IMR-90 (cell line): ENCODE measurements around the gene CALML4. TPM values are rescaled to one million over a fixed set of nuclear protein-coding genes. Genes with fewer than 3 reads are reported as not detected.

Source experiments
- ATAC-seq: fragments of 200-7000 bp; cut with Tn5 transposase; 2 replicates; pipeline ENCODE4 v1.9.1; 2020; ENCODE audit warnings: low read depth, mild to moderate bottlenecking, moderate library complexity
- BruUV-seq: library from RNA; stranded (reverse); fragments of 400-500 nt; replicated peaks from 2 replicates; lab custom pipeline; 2021; lab: Mats Ljungman, UMichigan
- CTCF ChIA-PET: fragments of 300-600 bp; formaldehyde crosslinking; extraction: SDS; loops from one replicate; lab custom pipeline; 2021; ENCODE audit warnings: antibody characterized with exemption; lab: Yijun Ruan, JAX
- POLR2A ChIA-PET: fragments of 300-600 bp; sonication (Branson Sonifier 250); formaldehyde crosslinking; loops from one replicate; lab custom pipeline; 2022; ENCODE audit warnings: antibody characterized with exemption; ENCODE audit not compliant: unreplicated experiment; lab: Charles Lee
- DNase-seq: peaks from one replicate; pipeline ENCODE4 v3.0.0; 2013
- H2AFZ ChIP-seq: replicated peaks from 2 replicates; pipeline ENCODE3; 2013; ENCODE audit warnings: low read length, mild to moderate bottlenecking; ENCODE audit not compliant: poor library complexity
- H2AK5ac ChIP-seq: 2 replicates; pipeline ENCODE4 v1.6.1; 2013; ENCODE audit warnings: low read depth, low read length, inconsistent platforms
- H2AK9ac ChIP-seq: replicated peaks from 2 replicates; pipeline ENCODE3; 2013; ENCODE audit warnings: mild to moderate bottlenecking, low read depth, low read length, moderate library complexity; ENCODE audit not compliant: poor library complexity
- H2BK120ac ChIP-seq: 2 replicates; pipeline ENCODE4 v1.6.1; 2013; ENCODE audit warnings: low read depth, low read length, inconsistent platforms
- H2BK15ac ChIP-seq: 3 replicates; pipeline ENCODE4 v1.6.1; 2013; ENCODE audit warnings: low read depth, low read length, inconsistent platforms
- H2BK20ac ChIP-seq: 2 replicates; pipeline ENCODE4 v1.6.1; 2013; ENCODE audit warnings: low read depth, mild to moderate bottlenecking, inconsistent platforms, low read length, moderate library complexity
- H2BK5ac ChIP-seq: 2 replicates; pipeline ENCODE4 v1.6.1; 2013; ENCODE audit warnings: mild to moderate bottlenecking, low read depth, low read length, inconsistent platforms; ENCODE audit not compliant: poor library complexity, severe bottlenecking
- H3K14ac ChIP-seq: replicated peaks from 2 replicates; pipeline ENCODE4 v1.6.1; 2013; ENCODE audit warnings: low read depth, low read length, inconsistent platforms
- H3K18ac ChIP-seq: 2 replicates; pipeline ENCODE4 v1.6.1; 2013; ENCODE audit warnings: low read depth, low read length, control low read depth
- H3K23ac ChIP-seq: 2 replicates; pipeline ENCODE4 v1.6.1; 2013; ENCODE audit warnings: low read depth, low read length, inconsistent platforms
- H3K27ac ChIP-seq: 2 replicates; pipeline ENCODE4 v1.5.1; 2013; ENCODE audit warnings: mild to moderate bottlenecking, control low read depth, low read length; ENCODE audit not compliant: insufficient read depth
- H3K27me3 ChIP-seq: 2 replicates; pipeline ENCODE4 v1.6.1; 2013; ENCODE audit warnings: low read length; ENCODE audit not compliant: control insufficient read depth, insufficient read depth
- H3K36me3 ChIP-seq: 2 replicates; pipeline ENCODE4 v1.6.1; 2013; ENCODE audit warnings: low read length, mixed read lengths; ENCODE audit not compliant: control insufficient read depth, insufficient read depth
- H3K4ac ChIP-seq: 2 replicates; pipeline ENCODE4 v1.6.1; 2013; ENCODE audit warnings: low read depth, low read length, inconsistent platforms
- H3K4me1 ChIP-seq: 2 replicates; pipeline ENCODE4 v1.6.1; 2013; ENCODE audit warnings: low read length, mixed read lengths; ENCODE audit not compliant: control insufficient read depth, insufficient read depth
- H3K4me2 ChIP-seq: 2 replicates; pipeline ENCODE4 v1.6.1; 2013; ENCODE audit warnings: low read depth, mild to moderate bottlenecking, control low read depth, low read length, moderate library complexity
- H3K4me3 ChIP-seq: 2 replicates; pipeline ENCODE4 v1.5.1; 2013; ENCODE audit warnings: low read depth, mild to moderate bottlenecking, control low read depth, low read length, moderate library complexity; ENCODE audit not compliant: insufficient read depth
- H3K56ac ChIP-seq: 2 replicates; pipeline ENCODE4 v1.6.1; 2013; ENCODE audit warnings: low read length, inconsistent platforms; ENCODE audit not compliant: insufficient read depth; ENCODE audit errors: extremely low read depth
- H3K79me1 ChIP-seq, 2 experiments: 2 replicates each; pipeline ENCODE4 v1.6.1; 2013; ENCODE audit warnings: low read length in 2 of 2, inconsistent platforms in 1 of 2, low read depth in 1 of 2
- H3K9ac ChIP-seq: 2 replicates; pipeline ENCODE4 v1.6.1; 2013; ENCODE audit warnings: low read depth, low read length, control low read depth
- H3K9me1 ChIP-seq: 2 replicates; pipeline ENCODE4 v1.6.1; 2013; ENCODE audit warnings: low read length, inconsistent platforms; ENCODE audit not compliant: insufficient read depth
- H3K9me3 ChIP-seq: 2 replicates; pipeline ENCODE4 v1.6.1; 2013; ENCODE audit warnings: low read length; ENCODE audit not compliant: control insufficient read depth, insufficient read depth
- H4K20me1 ChIP-seq: 2 replicates; pipeline ENCODE4 v1.6.1; 2013; ENCODE audit warnings: low read length, inconsistent platforms; ENCODE audit not compliant: insufficient read depth
- H4K5ac ChIP-seq: 2 replicates; pipeline ENCODE4 v1.6.1; 2013; ENCODE audit warnings: mild to moderate bottlenecking, low read depth, low read length, control low read depth
- H4K8ac ChIP-seq, 2 experiments: 2 replicates each; pipeline ENCODE4 v1.6.1; 2013; ENCODE audit warnings: low read depth in 2 of 2, low read length in 2 of 2, control low read depth in 1 of 2, inconsistent platforms in 1 of 2
- H4K91ac ChIP-seq: 2 replicates; pipeline ENCODE4 v1.6.1; 2013; ENCODE audit warnings: low read depth, low read length, inconsistent platforms; ENCODE audit not compliant: insufficient read depth
- BHLHE40 ChIP-seq: fragments of 150-350 bp; IDR thresholded peaks from 2 replicates; pipeline ENCODE4 v1.6.1; 2016; ENCODE audit warnings: mild to moderate bottlenecking, low read depth, low read length
- CEBPB ChIP-seq: IDR thresholded peaks from 2 replicates; pipeline ENCODE4 v1.6.1; 2012; ENCODE audit warnings: low read depth, low read length, improper control_type of control experiment
- CHD1 ChIP-seq: IDR thresholded peaks from 2 replicates; pipeline ENCODE4 v1.6.1; 2012; ENCODE audit warnings: low read depth, low read length, improper control_type of control experiment
- FOS ChIP-seq: fragments of 150-350 bp; IDR thresholded peaks from 2 replicates; pipeline ENCODE4 v1.6.1; 2016; ENCODE audit warnings: low read depth, low read length
- MAFK ChIP-seq: IDR thresholded peaks from 2 replicates; pipeline ENCODE4 v1.6.1; 2012; ENCODE audit warnings: low read depth, low read length, improper control_type of control experiment
- MAZ ChIP-seq: IDR thresholded peaks from 2 replicates; pipeline ENCODE4 v1.6.1; 2012; ENCODE audit warnings: low read depth, mild to moderate bottlenecking, low read length, improper control_type of control experiment, moderate library complexity, borderline replicate concordance
- MXI1 ChIP-seq: IDR thresholded peaks from 2 replicates; pipeline ENCODE4 v1.6.1; 2012; ENCODE audit warnings: low read depth, mild to moderate bottlenecking, low read length, moderate library complexity, borderline replicate concordance
- NFE2L2 ChIP-seq: fragments of 150-350 bp; IDR thresholded peaks from 2 replicates; pipeline ENCODE4 v1.6.1; 2016; ENCODE audit warnings: low read depth, mild to moderate bottlenecking, low read length
- POLR2A ChIP-seq: IDR thresholded peaks from 2 replicates; pipeline ENCODE4 v1.6.1; 2012; ENCODE audit warnings: mild to moderate bottlenecking, low read depth, low read length
- RAD21 ChIP-seq: IDR thresholded peaks from 2 replicates; pipeline ENCODE4 v1.6.1; 2012; ENCODE audit warnings: low read length, improper control_type of control experiment
- RCOR1 ChIP-seq: IDR thresholded peaks from 2 replicates; pipeline ENCODE4 v1.6.1; 2012; ENCODE audit warnings: mild to moderate bottlenecking, low read length, improper control_type of control experiment; ENCODE audit not compliant: insufficient replicate concordance
- RFX5 ChIP-seq: IDR thresholded peaks from 2 replicates; pipeline ENCODE4 v1.8.0; 2012; ENCODE audit warnings: low read depth, mild to moderate bottlenecking, low read length, moderate library complexity
- SMC3 ChIP-seq: fragments of 150-350 bp; IDR thresholded peaks from 2 replicates; pipeline ENCODE4 v1.6.1; 2016; ENCODE audit warnings: low read depth, mild to moderate bottlenecking, antibody characterized with exemption, low read length, moderate library complexity
- WGBS, 2 experiments: methylation state at CpG; one replicate each; pipeline versions ENCODE4 v1.1.5 to v1.1.7; 2013; ENCODE audit warnings: missing lambda C conversion rate in 2 of 2; ENCODE audit not compliant: insufficient read length in 1 of 2; ENCODE audit errors: extremely low coverage in 2 of 2; 5-methylcytosine and 5-hydroxymethylcytosine counted together
- dilution Hi-C: fragments of 300-500 bp; cut with HindIII; formaldehyde crosslinking; loops from one replicate; pipeline ENCODE4 v1.14.3; 2018; ENCODE audit warnings: low sequenced_read_pairs; ENCODE audit not compliant: unreplicated experiment
- in situ Hi-C: fragments of 300-500 bp; cut with MboI; formaldehyde crosslinking; loops from 3 replicates; pipeline ENCODE4 v1.14.3; 2019; ENCODE audit warnings: low sequenced_read_pairs, inconsistent platforms, mixed read lengths
- intact Hi-C: fragments of 100-400 bp; cut with micrococcal nuclease; formaldehyde crosslinking; loops from 2 replicates; pipeline ENCODE4 v1.10.0; 2022
- polyA plus RNA-seq, 3 experiments: library from polyadenylated mRNA; depleted of rRNA; stranded (reverse); fragments of >200 nt; gene quantifications; 2 replicates each; pipeline ENCODE4 v1.2.3, GENCODE V29; 2012; ENCODE audit warnings: low replicate concordance in 1 of 3
- total RNA-seq: library from RNA; depleted of rRNA; stranded (reverse); fragments of >200 nt; gene quantifications from 2 replicates; pipeline ENCODE4 v1.2.3, GENCODE V29; 2012
- TF ChIP-seq, protein P1 (sequence below): conservative IDR thresholded peaks from 2 replicates; pipeline ENCODE4 v1.5.1; 2012; ENCODE audit warnings: mild to moderate bottlenecking, low read depth, low read length, improper control_type of control experiment
- TF ChIP-seq, protein P2 (sequence below): fragments of 150-350 bp; IDR thresholded peaks from 2 replicates; pipeline ENCODE4 v1.6.1; 2016; ENCODE audit warnings: low read depth, mild to moderate bottlenecking, low read length, moderate library complexity, borderline replicate concordance
- TF ChIP-seq, protein P3 (sequence below): fragments of 150-350 bp; IDR thresholded peaks from 2 replicates; pipeline ENCODE4 v1.6.1; 2017; ENCODE audit warnings: mild to moderate bottlenecking, antibody characterized with exemption, low read length, low read depth

Gene CALML4
- total and polyA plus RNA-seq, 2 of the 4 experiments (the other 2 are of a cell fraction), result 0.36 to 1.3 TPM

DNA sequence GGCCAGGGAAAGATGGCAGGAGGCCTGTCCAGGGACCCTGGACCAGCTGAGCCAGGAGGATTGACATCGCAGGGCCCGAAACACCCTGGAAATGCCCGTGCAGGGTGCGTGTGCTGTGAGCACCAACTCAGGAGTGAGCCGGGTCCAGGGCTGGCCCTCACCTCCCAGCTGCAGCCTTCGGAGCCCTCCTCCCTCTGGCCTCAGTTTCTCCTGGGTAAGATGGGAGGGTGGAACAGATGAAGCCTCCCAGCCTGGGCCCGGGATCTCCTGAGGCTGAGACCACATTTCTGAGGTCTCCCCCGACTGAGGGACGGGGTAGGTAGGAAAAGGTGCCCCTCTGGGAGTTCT, 5.3 kb upstream of the CALML4 start:
- Histone ChIP-seq H3K27me3 (no peaks in the 10 kb centered on the region), H4K8ac (peak overlapping the region in 1 of 2 experiments; percentile 6; a peak in 1 of 4 replicates), H3K9me3 (no peaks in the 10 kb centered on the region), H3K23ac (no peak overlapping the region), H3K9ac (peak overlapping the region; percentile 28; the same call in 1 of the 2 replicates), H3K36me3 (0 out of 2 replicates have a peak, but pooled peaks cover 2% of the 10 kb centered on the region), H4K5ac (peak overlapping the region; percentile 83; the same call in 1 of the 2 replicates), H2BK120ac (no peak overlapping the region), H3K4me3 (no peak overlapping the region), H4K91ac (no peak overlapping the region), H3K56ac (no peak overlapping the region), H3K4me1 (peaks cover 3% of the 10 kb centered on the region; the same call in 1 of the 2 replicates), H3K79me1 (peaks cover 7 to 42% of the 10 kb centered on the region in 2 experiments; a peak in 3 of 4 replicates), H2BK15ac (no peak overlapping the region), H2AK5ac (no peak overlapping the region), H3K14ac (no peak overlapping the region), H3K18ac (no peak overlapping the region; the same call in 1 of the 2 replicates), H2BK5ac (peak overlapping the region; percentile 31), H3K4me2 (peak overlapping the region; percentile 80; the same call in 1 of the 2 replicates), H3K27ac (peak overlapping the region; percentile 4; the same call in 1 of the 2 replicates), H4K20me1 (peaks cover 15% of the 10 kb centered on the region; the same call in 1 of the 2 replicates), H2BK20ac (no peak overlapping the region), H2AFZ (peak overlapping the region; percentile 84), H3K4ac (peak overlapping the region; percentile 28; the same call in 1 of the 2 replicates), H3K9me1 (no peaks in the 10 kb centered on the region; the same call in 1 of the 2 replicates), H2AK9ac (peak overlapping the region; percentile 31)
- CTCF ChIA-PET, result interaction anchor here (0.6 to 1.1 kb wide), 2 partner anchors 16 to 675 kb away, joined by 3 to 4 read pairs; no protein-coding TSS in a partner anchor
- dilution Hi-C loops, result no loop called here
- intact Hi-C loops, result loop anchor here (2.0 kb wide), 2 partner anchors 348 to 370 kb away; partner anchors contain the start of gene RNU6-1
- no CpG with 5 or more reads among the region's 9 CpGs for WGBS, 2 experiments
- DNase-seq, result no peak
- no peak for ATAC-seq
- BruUV-seq, result no TSS peak
- POLR2A ChIA-PET, result no interaction called here
- TF ChIP-seq, protein P1, sequence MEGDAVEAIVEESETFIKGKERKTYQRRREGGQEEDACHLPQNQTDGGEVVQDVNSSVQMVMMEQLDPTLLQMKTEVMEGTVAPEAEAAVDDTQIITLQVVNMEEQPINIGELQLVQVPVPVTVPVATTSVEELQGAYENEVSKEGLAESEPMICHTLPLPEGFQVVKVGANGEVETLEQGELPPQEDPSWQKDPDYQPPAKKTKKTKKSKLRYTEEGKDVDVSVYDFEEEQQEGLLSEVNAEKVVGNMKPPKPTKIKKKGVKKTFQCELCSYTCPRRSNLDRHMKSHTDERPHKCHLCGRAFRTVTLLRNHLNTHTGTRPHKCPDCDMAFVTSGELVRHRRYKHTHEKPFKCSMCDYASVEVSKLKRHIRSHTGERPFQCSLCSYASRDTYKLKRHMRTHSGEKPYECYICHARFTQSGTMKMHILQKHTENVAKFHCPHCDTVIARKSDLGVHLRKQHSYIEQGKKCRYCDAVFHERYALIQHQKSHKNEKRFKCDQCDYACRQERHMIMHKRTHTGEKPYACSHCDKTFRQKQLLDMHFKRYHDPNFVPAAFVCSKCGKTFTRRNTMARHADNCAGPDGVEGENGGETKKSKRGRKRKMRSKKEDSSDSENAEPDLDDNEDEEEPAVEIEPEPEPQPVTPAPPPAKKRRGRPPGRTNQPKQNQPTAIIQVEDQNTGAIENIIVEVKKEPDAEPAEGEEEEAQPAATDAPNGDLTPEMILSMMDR, result no peak
- TF ChIP-seq SMC3 (no peak), MAFK (no peak), POLR2A (no peak), CHD1 (no peak), CEBPB (no peak), MAZ (no peak), RCOR1 (no peak), BHLHE40 (no peak), NFE2L2 (no peak), RFX5 (no peak), FOS (no peak), RAD21 (no peak), MXI1 (no peak)
- TF ChIP-seq, protein P2, sequence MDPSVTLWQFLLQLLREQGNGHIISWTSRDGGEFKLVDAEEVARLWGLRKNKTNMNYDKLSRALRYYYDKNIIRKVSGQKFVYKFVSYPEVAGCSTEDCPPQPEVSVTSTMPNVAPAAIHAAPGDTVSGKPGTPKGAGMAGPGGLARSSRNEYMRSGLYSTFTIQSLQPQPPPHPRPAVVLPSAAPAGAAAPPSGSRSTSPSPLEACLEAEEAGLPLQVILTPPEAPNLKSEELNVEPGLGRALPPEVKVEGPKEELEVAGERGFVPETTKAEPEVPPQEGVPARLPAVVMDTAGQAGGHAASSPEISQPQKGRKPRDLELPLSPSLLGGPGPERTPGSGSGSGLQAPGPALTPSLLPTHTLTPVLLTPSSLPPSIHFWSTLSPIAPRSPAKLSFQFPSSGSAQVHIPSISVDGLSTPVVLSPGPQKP, result no peak
- TF ChIP-seq, protein P3, sequence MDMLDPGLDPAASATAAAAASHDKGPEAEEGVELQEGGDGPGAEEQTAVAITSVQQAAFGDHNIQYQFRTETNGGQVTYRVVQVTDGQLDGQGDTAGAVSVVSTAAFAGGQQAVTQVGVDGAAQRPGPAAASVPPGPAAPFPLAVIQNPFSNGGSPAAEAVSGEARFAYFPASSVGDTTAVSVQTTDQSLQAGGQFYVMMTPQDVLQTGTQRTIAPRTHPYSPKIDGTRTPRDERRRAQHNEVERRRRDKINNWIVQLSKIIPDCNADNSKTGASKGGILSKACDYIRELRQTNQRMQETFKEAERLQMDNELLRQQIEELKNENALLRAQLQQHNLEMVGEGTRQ, result no peak
- in situ Hi-C loops, result no loop called here
